Coronary artery (tissue), 2 donors: Measurements from ENCODE around the gene EMID1.

ENCODE experiments used
- DNase-seq: peaks from one replicate; pipeline ENCODE4 v3.0.0-alpha.2; 2017; ENCODE audit warnings: low spot score
- H3K27ac ChIP-seq, 2 donors: fragments of 200-600 bp; sonication (generic); one replicate each; pipeline ENCODE4 v1.5.1; 2016 to 2019
- H3K4me3 ChIP-seq: fragments of 200-600 bp; sonication (generic); 2 replicates; pipeline ENCODE4 v1.5.1; 2016; ENCODE audit warnings: mild to moderate bottlenecking, moderate library complexity
- CTCF ChIP-seq: fragments of 200-600 bp; sonication (generic); IDR thresholded peaks from one replicate; pipeline ENCODE4 v1.5.1; 2019; ENCODE audit warnings: antibody characterized with exemption

Gene EMID1

GRCh38 chr22:29205594-29206371, at the start of gene EMID1:
Gene EMID1 (plus strand): TSS chr22:29205896. CDS start chr22:29206039, 143 bp downstream.
- no peak for TF ChIP-seq CTCF
- DNase-seq: no peak
- H3K4me3 ChIP-seq: peak within 1 kb of the TSS; percentile 77
- no peak within 1 kb of the TSS for H3K27ac ChIP-seq

GRCh38 chr22:29155966-29156365, 49.7 kb upstream of the EMID1 start:
- TF ChIP-seq CTCF: no peak
- no peak for DNase-seq
- Histone ChIP-seq H3K27ac (no peak overlapping the region), H3K4me3 (no peak overlapping the region)

- no peak for DNase-seq
- Histone ChIP-seq H3K4me3 (no peak overlapping the region), H3K27ac (no peak overlapping the region)
- TF ChIP-seq CTCF: no peak
Measured at GRCh38 chr22:29156507-29156906, 49.2 kb upstream of the EMID1 start.

GRCh38 chr22:29157759-29158535, 47.7 kb upstream of the EMID1 start:
- peak; percentile 29 for DNase-seq
- no peak for TF ChIP-seq CTCF
- Histone ChIP-seq H3K27ac (no peak overlapping the region), H3K4me3 (no peak overlapping the region)

- Histone ChIP-seq H3K4me3 (no peak overlapping the region), H3K27ac (no peak overlapping the region)
- TF ChIP-seq CTCF: no peak
- DNase-seq: no peak
Measured at GRCh38 chr22:29158546-29158945, 47.1 kb upstream of the EMID1 start.

GRCh38 chr22:29163808-29164207, 41.9 kb upstream of the EMID1 start:
- Histone ChIP-seq H3K27ac (no peak overlapping the region), H3K4me3 (no peak overlapping the region)
- TF ChIP-seq CTCF: no peak
- no peak for DNase-seq
